Skeletal muscle satellite cell (primary cell): ENCODE data around the gene EVI2A.

Experiments used
- H3K27me3 ChIP-seq: 2 replicates; pipeline ENCODE4 v1.7.0; 2013; ENCODE audit warnings: low read length; ENCODE audit not compliant: control insufficient read depth, insufficient read depth
- H3K36me3 ChIP-seq: 2 replicates; pipeline ENCODE4 v1.7.0; 2013; ENCODE audit warnings: mild to moderate bottlenecking, control low read depth, low read length; ENCODE audit not compliant: insufficient read depth
- H3K4me1 ChIP-seq: 2 replicates; pipeline ENCODE4 v1.7.0; 2013; ENCODE audit warnings: low read length; ENCODE audit not compliant: control insufficient read depth, insufficient read depth
- H3K4me2 ChIP-seq: 2 replicates; pipeline ENCODE4 v1.7.0; 2013; ENCODE audit warnings: mild to moderate bottlenecking, low read length
- H3K4me3 ChIP-seq: 2 replicates; pipeline ENCODE4 v1.7.0; 2013; ENCODE audit warnings: low read length
- H3K9ac ChIP-seq: 2 replicates; pipeline ENCODE4 v1.7.0; 2013; ENCODE audit warnings: mild to moderate bottlenecking, low read depth, low read length, moderate library complexity
- H3K9me3 ChIP-seq: replicated peaks from 2 replicates; pipeline ENCODE4 v1.7.0; 2013; ENCODE audit warnings: mild to moderate bottlenecking, control low read depth, low read length

Gene EVI2A

GRCh38 chr17:31311526-31311925, 9.9 kb downstream of the EVI2A start:
- peaks cover 3% of the 10 kb centered on the region for H3K9me3 ChIP-seq
- no peaks in the 10 kb centered on the region for H3K27me3 ChIP-seq
- H3K4me3 ChIP-seq, result no peak overlapping the region
- H3K9ac ChIP-seq, result no peak overlapping the region
- H3K4me2 ChIP-seq, result no peak overlapping the region
- peaks cover 14% of the 10 kb centered on the region for H3K4me1 ChIP-seq
- H3K36me3 ChIP-seq, result no peaks in the 10 kb centered on the region

- H3K4me3 ChIP-seq, result no peak overlapping the region
- H3K27me3 ChIP-seq, result no peaks in the 10 kb centered on the region
- no peak overlapping the region for H3K9ac ChIP-seq
- no peak overlapping the region for H3K4me2 ChIP-seq
- H3K4me1 ChIP-seq, result peaks cover 14% of the 10 kb centered on the region
- peaks cover 3% of the 10 kb centered on the region for H3K9me3 ChIP-seq
- no peaks in the 10 kb centered on the region for H3K36me3 ChIP-seq
Observed at GRCh38 chr17:31310886-31311285, 10.5 kb downstream of the EVI2A start.

DNA sequence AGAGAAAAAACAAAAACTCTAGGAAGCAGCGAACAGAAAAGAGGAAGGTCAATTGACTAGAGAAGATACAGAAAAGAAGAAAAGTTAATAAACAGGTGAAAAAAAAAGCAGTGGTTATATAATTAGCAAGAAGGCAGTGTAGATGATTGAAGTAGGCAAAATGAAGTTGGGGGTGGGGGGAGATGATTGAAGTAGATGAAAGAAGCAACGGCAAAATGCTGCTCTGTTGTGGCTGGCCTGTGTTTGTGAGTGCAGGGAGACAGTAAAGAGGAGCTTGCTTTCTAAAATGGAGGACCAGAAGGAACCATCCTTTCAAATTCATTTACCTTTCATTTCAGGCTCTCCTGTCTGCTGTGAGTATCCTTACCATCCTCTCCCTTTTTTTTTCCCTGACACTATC, 11.2 kb downstream of the EVI2A start:
- Histone ChIP-seq H3K27me3 (no peaks in the 10 kb centered on the region), H3K36me3 (no peaks in the 10 kb centered on the region), H3K4me2 (no peak overlapping the region), H3K9me3 (peaks cover 3% of the 10 kb centered on the region), H3K4me3 (no peak overlapping the region), H3K4me1 (peaks cover 14% of the 10 kb centered on the region), H3K9ac (no peak overlapping the region)

DNA sequence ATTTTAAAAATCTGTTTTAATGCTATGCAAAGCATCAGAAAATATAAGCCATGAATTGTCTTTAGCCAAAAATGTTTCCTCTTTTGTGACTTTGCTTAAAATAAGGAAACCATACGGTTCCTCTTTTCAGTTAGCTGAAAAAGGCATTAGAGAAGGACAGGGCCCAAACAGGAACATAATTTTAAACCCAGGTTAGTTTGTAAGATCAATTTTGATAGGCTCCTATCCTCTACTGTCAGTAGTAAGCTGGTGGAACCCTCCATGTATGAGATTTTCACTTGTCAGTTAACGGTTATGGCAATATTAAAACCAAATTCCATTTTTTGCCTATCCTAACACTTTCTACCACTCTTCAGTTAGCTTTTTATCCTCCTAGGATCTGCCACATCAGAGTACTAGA, 11.9 kb downstream of the EVI2A start:
- Histone ChIP-seq H3K4me3 (no peak overlapping the region), H3K9me3 (no peaks in the 10 kb centered on the region), H3K27me3 (no peaks in the 10 kb centered on the region), H3K4me2 (no peak overlapping the region), H3K36me3 (no peaks in the 10 kb centered on the region), H3K9ac (no peak overlapping the region), H3K4me1 (peaks cover 10% of the 10 kb centered on the region)

DNA sequence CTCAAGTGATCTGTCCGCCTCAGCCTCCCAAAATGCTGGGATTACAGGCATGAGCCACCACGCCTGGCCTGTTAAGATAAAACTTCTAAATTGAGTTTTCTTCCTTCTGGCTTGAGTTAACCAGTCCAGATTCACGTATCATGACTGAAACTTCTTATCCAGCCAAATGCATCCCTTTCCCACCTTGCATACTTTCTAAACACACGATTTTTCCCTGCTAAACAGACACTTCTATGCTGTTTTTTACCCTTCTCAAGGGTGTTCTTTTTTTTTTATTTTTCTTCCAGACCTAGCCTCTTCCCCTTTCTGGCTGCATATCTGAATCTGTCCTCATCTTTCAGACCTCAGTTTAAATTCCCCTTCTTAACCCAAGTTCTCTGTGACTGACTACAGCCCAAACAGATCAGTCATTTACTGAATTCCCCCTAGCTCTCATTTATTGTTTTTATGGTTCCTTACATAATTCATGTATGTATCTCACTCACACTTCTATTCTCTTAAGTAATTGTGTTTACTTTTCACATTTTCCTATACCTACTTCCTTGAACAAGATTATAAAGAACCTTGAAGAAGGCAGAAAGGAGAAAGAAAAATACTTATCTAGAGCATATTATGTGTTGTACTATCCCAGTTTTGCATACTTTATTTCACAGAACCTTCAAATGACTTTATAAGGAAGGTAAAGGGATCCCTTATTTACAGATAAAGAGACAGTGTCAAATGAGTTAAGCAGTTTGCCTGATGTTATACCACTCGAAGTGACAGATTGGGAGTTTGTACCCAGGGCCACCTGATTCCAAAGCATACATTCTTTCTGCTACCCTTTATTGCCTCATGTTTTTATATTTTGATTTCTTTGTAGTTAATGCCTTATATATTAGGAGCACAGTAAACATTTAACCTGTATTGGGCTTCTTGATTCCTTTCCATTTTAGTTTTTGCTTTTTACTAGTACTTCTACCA, 12.8 kb downstream of the EVI2A start:
- no peaks in the 10 kb centered on the region for H3K9me3 ChIP-seq
- no peaks in the 10 kb centered on the region for H3K36me3 ChIP-seq
- no peaks in the 10 kb centered on the region for H3K27me3 ChIP-seq
- no peak overlapping the region for H3K4me2 ChIP-seq
- no peak overlapping the region for H3K9ac ChIP-seq
- no peak overlapping the region for H3K4me3 ChIP-seq
- H3K4me1 ChIP-seq, result peaks cover 2% of the 10 kb centered on the region

DNA sequence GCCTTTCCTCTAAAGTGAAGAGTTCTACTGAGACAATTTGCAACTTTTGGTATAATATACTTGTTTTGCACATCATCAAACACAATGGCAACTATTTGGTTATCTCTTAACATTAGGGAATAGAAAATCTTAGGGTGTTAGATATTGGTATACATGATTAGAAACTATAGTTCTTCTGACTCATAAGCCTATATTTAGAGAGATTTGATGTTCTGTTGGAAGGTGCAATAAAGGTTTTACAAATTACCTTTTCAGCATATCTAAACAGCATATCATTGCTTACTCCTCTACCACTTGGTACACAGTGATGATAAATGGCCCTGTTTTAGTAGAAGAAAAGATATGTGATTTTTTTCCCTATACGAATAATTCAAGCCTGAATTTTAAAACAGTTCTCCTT, 13.8 kb downstream of the EVI2A start:
- Histone ChIP-seq H3K27me3 (no peaks in the 10 kb centered on the region), H3K4me1 (no peaks in the 10 kb centered on the region), H3K36me3 (no peaks in the 10 kb centered on the region), H3K4me3 (no peak overlapping the region), H3K9me3 (no peaks in the 10 kb centered on the region), H3K4me2 (no peak overlapping the region), H3K9ac (no peak overlapping the region)

GRCh38 chr17:31299624-31300023, 21.8 kb downstream of the EVI2A start:
- Histone ChIP-seq H3K9me3 (no peaks in the 10 kb centered on the region), H3K9ac (no peak overlapping the region), H3K4me2 (no peak overlapping the region), H3K4me3 (no peak overlapping the region), H3K36me3 (no peaks in the 10 kb centered on the region), H3K27me3 (no peaks in the 10 kb centered on the region), H3K4me1 (no peaks in the 10 kb centered on the region)

DNA sequence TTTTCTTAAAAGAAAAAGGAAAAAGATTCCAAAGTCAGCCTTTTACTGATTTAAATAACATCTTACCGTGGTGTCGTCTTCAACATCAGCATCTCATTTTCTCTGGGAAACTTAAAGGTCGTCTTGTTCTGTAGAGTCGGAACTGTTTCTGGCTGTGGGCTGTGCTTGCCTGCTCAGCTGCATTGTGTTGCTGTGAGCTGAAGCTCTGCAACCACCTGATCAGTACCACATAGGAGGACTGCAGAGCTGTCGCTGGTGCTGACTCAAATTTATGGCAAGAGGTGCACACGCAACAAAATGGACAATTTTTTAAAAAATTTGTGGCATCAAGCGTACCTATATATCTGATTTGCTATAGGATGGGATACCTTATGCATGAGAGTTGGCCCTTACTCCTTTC, 24.3 kb downstream of the EVI2A start, which contains the start of gene OMG:
TSS of gene OMG (minus strand) at position 150 of the 400 bp plus-strand sequence. CDS start 908 bp downstream, outside the sequence.
- H3K4me2 ChIP-seq, result no peak within 1 kb of the TSS
- no peak within 1 kb of the TSS for H3K4me3 ChIP-seq
- H3K9ac ChIP-seq, result no peak within 1 kb of the TSS
- no peaks in the 10 kb centered on the region for H3K4me1 ChIP-seq
- no peaks in the 10 kb centered on the region for H3K9me3 ChIP-seq
- H3K27me3 ChIP-seq, result no peaks in the 10 kb centered on the region
- H3K36me3 ChIP-seq, result no peaks in the 10 kb centered on the region

GRCh38 chr17:31296142-31296541, 25.3 kb downstream of the EVI2A start:
- Histone ChIP-seq H3K9me3 (no peaks in the 10 kb centered on the region), H3K4me3 (no peak overlapping the region), H3K4me1 (no peaks in the 10 kb centered on the region), H3K9ac (no peak overlapping the region), H3K36me3 (no peaks in the 10 kb centered on the region), H3K27me3 (no peaks in the 10 kb centered on the region), H3K4me2 (no peak overlapping the region)

GRCh38 chr17:31295489-31295871, 25.9 kb downstream of the EVI2A start:
- no peak overlapping the region for H3K4me2 ChIP-seq
- H3K27me3 ChIP-seq, result no peaks in the 10 kb centered on the region
- no peaks in the 10 kb centered on the region for H3K36me3 ChIP-seq
- H3K4me3 ChIP-seq, result no peak overlapping the region
- peaks cover 1% of the 10 kb centered on the region for H3K4me1 ChIP-seq
- no peaks in the 10 kb centered on the region for H3K9me3 ChIP-seq
- no peak overlapping the region for H3K9ac ChIP-seq

DNA sequence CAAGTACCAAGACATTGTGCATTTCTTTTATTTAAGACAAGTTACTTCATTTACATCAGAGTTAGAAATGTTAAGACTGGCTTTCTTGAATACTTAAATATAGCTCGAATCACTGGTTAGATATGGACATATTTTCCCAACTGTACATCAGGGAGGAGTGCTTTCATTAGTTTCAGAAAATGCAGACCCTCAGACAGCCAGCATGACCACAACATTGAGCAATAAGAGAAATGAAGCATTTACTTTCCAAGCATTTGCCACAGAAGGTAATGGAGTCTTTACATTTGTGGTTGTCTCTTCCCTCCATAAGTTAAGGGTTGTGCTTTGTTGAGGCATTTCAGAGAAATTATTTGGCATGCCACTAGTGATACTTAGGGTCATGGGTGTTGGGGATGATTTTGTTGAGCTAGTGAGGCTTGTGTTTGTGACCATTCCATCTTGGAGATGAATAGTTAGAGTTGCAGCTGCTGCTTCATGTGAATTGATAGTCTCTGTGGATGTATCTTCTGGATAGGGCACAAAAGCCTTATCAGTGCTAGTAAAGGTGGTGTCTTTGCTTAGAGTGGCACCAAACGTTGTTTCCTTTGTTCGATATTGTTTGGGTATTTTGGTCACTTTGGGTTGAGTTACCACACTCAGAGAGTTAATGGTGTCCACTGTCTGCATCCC, 26.5 kb downstream of the EVI2A start:
- Histone ChIP-seq H3K4me1 (peaks cover 6% of the 10 kb centered on the region), H3K36me3 (no peaks in the 10 kb centered on the region), H3K9ac (no peak overlapping the region), H3K4me2 (no peak overlapping the region), H3K4me3 (no peak overlapping the region), H3K27me3 (no peaks in the 10 kb centered on the region), H3K9me3 (no peaks in the 10 kb centered on the region)
